Urinary bladder (tissue), 4 donors: ENCODE data around the gene OTUB2. TPM values are rescaled to one million over a fixed set of nuclear protein-coding genes. Genes with fewer than 3 reads are reported as not detected.
"Not testable (repeated sequence)": the region's sequence is repeated elsewhere in the genome, so short reads cannot be mapped to it uniquely, and the experiment has no call there.

ENCODE experiments used
- DNase-seq: peaks from one replicate; pipeline ENCODE4 v3.0.0-alpha.2; 2015; ENCODE audit errors: extremely low spot score
- H3K27ac ChIP-seq: one replicate; pipeline ENCODE4 v1.5.1; 2013; ENCODE audit warnings: low read depth, mild to moderate bottlenecking, moderate library complexity
- H3K36me3 ChIP-seq: one replicate; pipeline ENCODE4 v1.6.1; 2013; ENCODE audit warnings: mild to moderate bottlenecking, moderate library complexity; ENCODE audit not compliant: insufficient read depth
- H3K4me1 ChIP-seq: one replicate; pipeline ENCODE4 v1.6.1; 2013; ENCODE audit warnings: mild to moderate bottlenecking, moderate library complexity; ENCODE audit not compliant: insufficient read depth
- H3K4me3 ChIP-seq: one replicate; pipeline ENCODE4 v1.5.1; 2013; ENCODE audit warnings: low read depth, low read length
- WGBS: extraction: QIAGEN DNeasy Blood & Tissue Kit; methylation state at CpG from one replicate; pipeline ENCODE4 v1.1.7; 2013; 5-methylcytosine and 5-hydroxymethylcytosine counted together
- polyA plus RNA-seq: library from polyadenylated mRNA; stranded (reverse); fragments of 200-250 nt; gene quantifications from one replicate; pipeline ENCODE4 v1.2.3, GENCODE V29; 2013
- total RNA-seq: library from RNA; depleted of rRNA; stranded (reverse); fragments of >200 nt; gene quantifications from one replicate; pipeline ENCODE4 v1.2.3, GENCODE V29; 2014
- donor health status: healthy with polysubstance abuse.
- donor health status: healthy.

The OTUB2 gene
- total and polyA plus RNA-seq, 2 donors, result 0.41 to 2.0 TPM

- Histone ChIP-seq H3K4me3 (no peak overlapping the region), H3K27ac (no peak overlapping the region), H3K4me1 (no peaks in the 10 kb centered on the region), H3K36me3 (peaks cover 16% of the 10 kb centered on the region)
- WGBS, result 96% methylated on average over 7 of the region's 7 CpGs
- DNase-seq, result no peak
Observed at GRCh38 chr14:94054936-94055335, 28.8 kb downstream of the OTUB2 start.

- WGBS, result 84% methylated on average over 6 of the region's 6 CpGs
- Histone ChIP-seq H3K4me3 (no peak overlapping the region), H3K36me3 (peaks cover 19% of the 10 kb centered on the region), H3K27ac (no peak overlapping the region), H3K4me1 (no peaks in the 10 kb centered on the region)
- no peak for DNase-seq
Observed at GRCh38 chr14:94056579-94057308, 30.6 kb downstream of the OTUB2 start.

- H3K4me3 ChIP-seq, result no peak overlapping the region
- no peaks in the 10 kb centered on the region for H3K4me1 ChIP-seq
- WGBS, result 86% methylated on average over 1 of the region's 1 CpG
- H3K27ac ChIP-seq, result no peak overlapping the region
- no peak for DNase-seq
- peaks cover 19% of the 10 kb centered on the region for H3K36me3 ChIP-seq
Observed at GRCh38 chr14:94058128-94058673, 32.1 kb downstream of the OTUB2 start.

GRCh38 chr14:94058674-94059138 is 32.6 kb downstream of the OTUB2 start:
- Histone ChIP-seq H3K4me3 (no peak overlapping the region), H3K36me3 (peaks cover 19% of the 10 kb centered on the region), H3K27ac (no peak overlapping the region), H3K4me1 (no peaks in the 10 kb centered on the region)
- 89% methylated on average over 5 of the region's 5 CpGs for WGBS
- no peak for DNase-seq

GRCh38 chr14:94059998-94060397 is 33.9 kb downstream of the OTUB2 start:
- peaks cover 19% of the 10 kb centered on the region for H3K36me3 ChIP-seq

GRCh38 chr14:94062344-94062940 is 36.3 kb downstream of the OTUB2 start:
- DNase-seq, result no peak
- no peak overlapping the region for H3K4me3 ChIP-seq
- WGBS, result 77% methylated on average over 9 of the region's 9 CpGs
- no peaks in the 10 kb centered on the region for H3K4me1 ChIP-seq
- H3K27ac ChIP-seq, result no peak overlapping the region
- H3K36me3 ChIP-seq, result peaks cover 13% of the 10 kb centered on the region

More at GRCh38 chr14:94059998-94060397, 33.9 kb downstream of the OTUB2 start:
- 76% methylated on average over 5 of the region's 5 CpGs for WGBS
- Histone ChIP-seq H3K27ac (no peak overlapping the region), H3K4me3 (no peak overlapping the region), H3K4me1 (no peaks in the 10 kb centered on the region)
- DNase-seq, result no peak

- no peaks in the 10 kb centered on the region for H3K4me1 ChIP-seq
- H3K4me3 ChIP-seq, result no peak overlapping the region
- no peak for DNase-seq
- no peak overlapping the region for H3K27ac ChIP-seq
- WGBS, result 67% methylated on average over 8 of the region's 8 CpGs
- peaks cover 1% of the 10 kb centered on the region for H3K36me3 ChIP-seq
Observed at GRCh38 chr14:94066089-94066676, 40.0 kb downstream of the OTUB2 start.

GRCh38 chr14:94072076-94072475 is 45.9 kb downstream of the OTUB2 start:
- H3K4me3 ChIP-seq, H3K4me1 ChIP-seq, H3K36me3 ChIP-seq, DNase-seq, H3K27ac ChIP-seq: not testable (repeated sequence)
- 97% methylated on average over 3 of the region's 3 CpGs for WGBS

- DNase-seq, result no peak
- Histone ChIP-seq H3K4me3 (no peak overlapping the region), H3K4me1 (peaks cover 4% of the 10 kb centered on the region), H3K27ac (no peak overlapping the region), H3K36me3 (no peaks in the 10 kb centered on the region)
- 99% methylated on average over 3 of the region's 3 CpGs for WGBS
Observed at GRCh38 chr14:94074534-94074933, 48.4 kb downstream of the OTUB2 start.

GRCh38 chr14:94075008-94075407 is 48.9 kb downstream of the OTUB2 start:
- H3K4me1 ChIP-seq, result peaks cover 4% of the 10 kb centered on the region
- no peak overlapping the region for H3K27ac ChIP-seq
- WGBS, result 98% methylated on average over 2 of the region's 2 CpGs
- no peaks in the 10 kb centered on the region for H3K36me3 ChIP-seq
- H3K4me3 ChIP-seq, result no peak overlapping the region
- no peak for DNase-seq

- Histone ChIP-seq H3K4me1 (peaks cover 4% of the 10 kb centered on the region), H3K27ac (no peak overlapping the region), H3K36me3 (no peaks in the 10 kb centered on the region), H3K4me3 (peak overlapping the region; percentile 17)
- 79% methylated on average over 7 of the region's 7 CpGs for WGBS
- DNase-seq, result no peak
Observed at GRCh38 chr14:94077111-94077821, 51.1 kb downstream of the OTUB2 start.

GRCh38 chr14:94077823-94078222 is 51.7 kb downstream of the OTUB2 start:
- WGBS, result 76% methylated on average over 5 of the region's 5 CpGs
- Histone ChIP-seq H3K4me3 (no peak overlapping the region), H3K4me1 (peaks cover 4% of the 10 kb centered on the region)

GRCh38 chr14:94079891-94080620 is 53.9 kb downstream of the OTUB2 start:
- Histone ChIP-seq H3K4me1 (peaks cover 4% of the 10 kb centered on the region), H3K4me3 (peak overlapping the region; percentile 99), H3K27ac (no peak overlapping the region), H3K36me3 (no peaks in the 10 kb centered on the region)
- 1% methylated on average over 15 of the region's 15 CpGs for WGBS
- DNase-seq, result peak; percentile 32

More at GRCh38 chr14:94077823-94078222, 51.7 kb downstream of the OTUB2 start:
- Histone ChIP-seq H3K36me3 (no peaks in the 10 kb centered on the region), H3K27ac (no peak overlapping the region)
- no peak for DNase-seq
